ENCODE data around the gene NAA40. TPM values are rescaled to one million over a fixed set of nuclear protein-coding genes. Genes with fewer than 3 reads are reported as not detected.

Gene NAA40
- total RNA-seq, 1 experiment from 2014 or later: 44.4 TPM

GRCh38 chr11:63993993-63994392 is 55.2 kb downstream of the NAA40 start:
- no peak overlapping the region for H2BK120ac ChIP-seq (ENCODE audit: low read depth, low read length, poor library complexity, severe bottlenecking)
- H3K9me3 ChIP-seq (ENCODE audit: control insufficient read depth, low read depth, low read length): no peaks in the 10 kb centered on the region
- WGBS (ENCODE audit: extremely low coverage, insufficient read length, low lambda C conversion rate): no CpG with 5 or more reads among the region's 6 CpGs
- no peak overlapping the region for H3K4me2 ChIP-seq (ENCODE audit: insufficient read depth, insufficient read length, low read length)
- H3K79me2 ChIP-seq (ENCODE audit: insufficient read depth, low read length): no peaks in the 10 kb centered on the region; the same call in 1 of the 2 replicates
- peaks cover 7% of the 10 kb centered on the region for H3K79me1 ChIP-seq (ENCODE audit: insufficient read depth, low read depth, low read length, poor library complexity, severe bottlenecking)
- H3K27me3 ChIP-seq (ENCODE audit: insufficient read depth, low read length): no peaks in the 10 kb centered on the region
- peaks cover 2% of the 10 kb centered on the region for H3K23me2 ChIP-seq (ENCODE audit: insufficient read length, low read depth, low read length, poor library complexity, severe bottlenecking)
- H3K14ac ChIP-seq (ENCODE audit: insufficient read depth, low read length): no peak overlapping the region
- no peak overlapping the region for H3K4me3 Mint-ChIP-seq
- H3K23ac ChIP-seq (ENCODE audit: insufficient read length, low read depth, low read length): no peak overlapping the region
- H3K4me1 Mint-ChIP-seq: peaks cover 7 to 13% of the 10 kb centered on the region in 2 experiments
- no peak overlapping the region for H4K8ac ChIP-seq (replicated peaks; ENCODE audit: insufficient read length, low read depth, low read length)
- H3K9ac ChIP-seq (ENCODE audit: extremely low read depth, insufficient read length, low read length): no peak overlapping the region
- H3K36me3 Mint-ChIP-seq (ENCODE audit: insufficient read depth in 1 of 3, low read depth in 3 of 3): peaks cover 46 to 84% (median 78%) of the 10 kb centered on the region in 3 experiments; a peak in 6 of 7 replicates
- no peak for TF ChIP-seq CTCF (conservative IDR thresholded peaks at IDR 0.05)
- no peak overlapping the region for H2BK20ac ChIP-seq (ENCODE audit: low read depth, low read length, poor library complexity, severe bottlenecking)
- H2BK5ac ChIP-seq (ENCODE audit: insufficient read length, low read length): no peak overlapping the region
- no peak overlapping the region for H2AFZ ChIP-seq (ENCODE audit: low read length)
- H3T11ph ChIP-seq (ENCODE audit: low read length): no peak overlapping the region
- no peak overlapping the region for H4K91ac ChIP-seq (ENCODE audit: insufficient read length, low read depth, low read length)
- H3K27me3 Mint-ChIP-seq (ENCODE audit: low read depth): no peaks in the 10 kb centered on the region
- no peaks in the 10 kb centered on the region for H3K4me1 ChIP-seq (ENCODE audit: insufficient read depth, low read length)
- no peak overlapping the region for H2BK12ac ChIP-seq (ENCODE audit: insufficient read length, low read depth, low read length)
- no peak overlapping the region for H3K27ac ChIP-seq (ENCODE audit: insufficient read length, low read depth, low read length)
- H4K5ac ChIP-seq (ENCODE audit: insufficient read length, low read depth, low read length): no peak overlapping the region
- no peaks in the 10 kb centered on the region; a peak in 1 of 5 replicates for H3K9me3 Mint-ChIP-seq
- H3K27ac Mint-ChIP-seq: no peak overlapping the region; a peak in 1 of 7 replicates
- H3K56ac ChIP-seq (ENCODE audit: insufficient read length, low read depth, low read length): no peak overlapping the region
- DNase-seq: no peak
- H2AK5ac ChIP-seq (ENCODE audit: insufficient read length, low read length): no peak overlapping the region
- no peak overlapping the region for H2BK15ac ChIP-seq (ENCODE audit: low read depth, low read length)
- no peak overlapping the region for H3K18ac ChIP-seq (ENCODE audit: insufficient read length, low read depth, low read length)
- H3K4ac ChIP-seq (ENCODE audit: low read depth, low read length): no peak overlapping the region
- H4K20me1 ChIP-seq (ENCODE audit: control insufficient read depth, insufficient read depth, insufficient read length): no peaks in the 10 kb centered on the region

Measured in H9 (cell line).